PFSK-1 (cell line): Measurements from ENCODE around the gene SLC34A1.
A peak's percentile ranks its signal among the peaks of the same experiment; 100 is the strongest.

Experiments
- FOXP2 ChIP-seq: optimal IDR thresholded peaks from 2 replicates; pipeline ENCODE3; 2011; ENCODE audit warnings: borderline replicate concordance, control low read depth, inconsistent platforms; ENCODE audit not compliant: insufficient read depth; ENCODE audit errors: extremely low read length, extremely low read depth
- POLR2AphosphoS5 ChIP-seq: IDR thresholded peaks from 2 replicates; pipeline ENCODE4 v1.6.1; 2012; ENCODE audit warnings: low read depth, mild to moderate bottlenecking, control low read depth, low read length, moderate library complexity
- REST ChIP-seq, 2 experiments: IDR thresholded peaks; 2 replicates each; pipeline versions ENCODE4 v1.6.1 to v1.8.0; 2011 to 2012; ENCODE audit warnings: low read depth in 2 of 2, low read length in 2 of 2, control low read depth in 1 of 2, inconsistent platforms in 1 of 2, mild to moderate bottlenecking in 1 of 2, moderate library complexity in 1 of 2; ENCODE audit not compliant: insufficient read depth in 1 of 2
- SIN3A ChIP-seq: IDR thresholded peaks from 2 replicates; pipeline ENCODE4 v1.6.1; 2012; ENCODE audit warnings: mild to moderate bottlenecking, low read length, moderate library complexity, borderline replicate concordance; ENCODE audit not compliant: insufficient read depth
- TAF1 ChIP-seq: IDR thresholded peaks from 2 replicates; pipeline ENCODE4 v1.6.1; 2012; ENCODE audit warnings: low read length, control low read depth, borderline replicate concordance; ENCODE audit not compliant: insufficient read depth

SLC34A1 gene

GRCh38 chr5:177421062-177421798, 37.0 kb downstream of the SLC34A1 start:
- no peak for TF ChIP-seq SIN3A
- TF ChIP-seq TAF1, result no peak
- no peak for TF ChIP-seq FOXP2
- no peak for TF ChIP-seq REST (IDR thresholded peaks at IDR 0.05; ENCODE audit: insufficient read depth in 1 of 2, low read depth in 2 of 2, low read length in 2 of 2)
- TF ChIP-seq POLR2AphosphoS5, result no peak

GRCh38 chr5:177423671-177424070, 39.4 kb downstream of the SLC34A1 start:
- TF ChIP-seq POLR2AphosphoS5 (no peak), TAF1 (no peak), FOXP2 (no peak), REST (IDR thresholded peaks at IDR 0.05; ENCODE audit: insufficient read depth in 1 of 2, low read depth in 2 of 2, low read length in 2 of 2) (no peak), SIN3A (no peak)

GRCh38 chr5:177425196-177425800, 41.1 kb downstream of the SLC34A1 start:
- no peak for TF ChIP-seq SIN3A
- TF ChIP-seq TAF1, result no peak
- no peak for TF ChIP-seq FOXP2
- TF ChIP-seq POLR2AphosphoS5, result no peak
- no peak for TF ChIP-seq REST (IDR thresholded peaks at IDR 0.05; ENCODE audit: insufficient read depth in 1 of 2, low read depth in 2 of 2, low read length in 2 of 2)

GRCh38 chr5:177425801-177426565, 41.7 kb downstream of the SLC34A1 start:
- TF ChIP-seq REST (IDR thresholded peaks at IDR 0.05; ENCODE audit: insufficient read depth in 1 of 2, low read depth in 2 of 2, low read length in 2 of 2) (no peak), SIN3A (peak; percentile 77; the same call in 1 of the 2 replicates), POLR2AphosphoS5 (peak; percentile 78), TAF1 (0 out of 2 replicates have a peak, but pooled peaks have one; percentile 15), FOXP2 (peak; percentile 67)
